Raji (cell line): ENCODE measurements around the gene COMP.

Experiments used
- POLR2A ChIP-seq: IDR thresholded peaks from 2 replicates; pipeline ENCODE4 v1.6.1; 2011; ENCODE audit warnings: low read depth, low read length, control low read depth; ENCODE audit not compliant: insufficient read depth

The COMP gene

GRCh38 chr19:18738961-18739690 is 52.0 kb downstream of the COMP start:
- no peak for TF ChIP-seq POLR2A

- TF ChIP-seq POLR2A = no peak
These were observed 53.2 kb downstream of the COMP start for GRCh38 chr19:18737954-18738351.

GRCh38 chr19:18737337-18737953 is 53.7 kb downstream of the COMP start:
- no peak for TF ChIP-seq POLR2A

GRCh38 chr19:18736415-18737336 is 54.4 kb downstream of the COMP start:
- TF ChIP-seq POLR2A = no peak

- no peak for TF ChIP-seq POLR2A
These were observed 55.4 kb downstream of the COMP start for GRCh38 chr19:18735752-18736151.

- no peak for TF ChIP-seq POLR2A
These were observed 55.8 kb downstream of the COMP start for GRCh38 chr19:18735324-18735723.

- TF ChIP-seq POLR2A = no peak
These were observed 57.9 kb downstream of the COMP start for GRCh38 chr19:18733196-18733647.
